Suprapubic skin (tissue), 3 donors: ENCODE results near the gene IGF2BP2.

Experiments
- POLR2AphosphoS5 ChIP-seq, 3 donors: sonication (generic); formaldehyde crosslinking; IDR thresholded peaks; one replicate each; pipeline ENCODE4 v1.6.1; 2017; ENCODE audit warnings: antibody characterized with exemption in 3 of 3
- TF ChIP-seq, protein P1 (sequence below), 2 donors: fragments of 200-600 bp in 1 of 2; fragments of 450-650 bp in 1 of 2; sonication (generic) in 1 of 2; IDR thresholded peaks; one replicate each; pipeline ENCODE4 v1.5.1; 2016 to 2019; ENCODE audit warnings: antibody characterized with exemption in 2 of 2, mild to moderate bottlenecking in 1 of 2, moderate library complexity in 1 of 2

DNA sequence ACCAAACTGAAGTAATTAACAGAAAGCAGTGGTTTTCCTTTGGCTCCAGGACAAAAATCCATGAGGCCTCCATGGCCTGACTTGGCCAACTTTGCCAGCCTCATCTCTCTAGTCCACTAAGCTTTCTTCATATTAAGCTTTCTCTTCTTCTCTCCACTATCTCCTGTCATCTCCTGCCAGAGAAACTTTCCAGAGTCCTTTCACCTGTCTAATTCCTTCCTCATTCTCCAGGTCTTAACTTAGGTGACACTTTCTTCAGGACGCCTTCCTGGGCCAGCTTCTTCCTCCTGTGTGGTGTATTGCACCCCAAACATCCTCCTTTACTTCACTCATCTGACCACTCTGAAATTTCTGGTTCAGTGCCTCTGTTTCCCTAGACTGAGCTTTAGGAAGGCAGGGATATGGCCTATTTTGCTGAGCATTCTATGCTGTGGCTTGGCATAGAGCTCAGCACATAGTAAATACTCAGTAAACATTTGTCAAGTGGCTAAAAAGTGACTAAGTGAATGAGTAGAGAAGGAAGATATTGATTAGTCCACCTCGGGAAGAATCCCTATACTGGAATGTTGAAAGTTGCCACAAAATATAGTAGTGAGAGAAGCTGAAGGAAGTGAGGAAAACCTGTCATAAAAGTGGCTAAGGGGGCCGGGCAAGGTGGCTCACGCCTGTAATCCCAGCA, 34.6 kb upstream of the IGF2BP2 start:
- TF ChIP-seq, protein P1, sequence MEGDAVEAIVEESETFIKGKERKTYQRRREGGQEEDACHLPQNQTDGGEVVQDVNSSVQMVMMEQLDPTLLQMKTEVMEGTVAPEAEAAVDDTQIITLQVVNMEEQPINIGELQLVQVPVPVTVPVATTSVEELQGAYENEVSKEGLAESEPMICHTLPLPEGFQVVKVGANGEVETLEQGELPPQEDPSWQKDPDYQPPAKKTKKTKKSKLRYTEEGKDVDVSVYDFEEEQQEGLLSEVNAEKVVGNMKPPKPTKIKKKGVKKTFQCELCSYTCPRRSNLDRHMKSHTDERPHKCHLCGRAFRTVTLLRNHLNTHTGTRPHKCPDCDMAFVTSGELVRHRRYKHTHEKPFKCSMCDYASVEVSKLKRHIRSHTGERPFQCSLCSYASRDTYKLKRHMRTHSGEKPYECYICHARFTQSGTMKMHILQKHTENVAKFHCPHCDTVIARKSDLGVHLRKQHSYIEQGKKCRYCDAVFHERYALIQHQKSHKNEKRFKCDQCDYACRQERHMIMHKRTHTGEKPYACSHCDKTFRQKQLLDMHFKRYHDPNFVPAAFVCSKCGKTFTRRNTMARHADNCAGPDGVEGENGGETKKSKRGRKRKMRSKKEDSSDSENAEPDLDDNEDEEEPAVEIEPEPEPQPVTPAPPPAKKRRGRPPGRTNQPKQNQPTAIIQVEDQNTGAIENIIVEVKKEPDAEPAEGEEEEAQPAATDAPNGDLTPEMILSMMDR (IDR thresholded peaks at IDR 0.05), result no peak
- TF ChIP-seq POLR2AphosphoS5 (IDR thresholded peaks at IDR 0.05), result no peak
